Right hindlimb (tissue), 1 donor: ENCODE measurements around the gene SCARB1.

Experiments
- DNase-seq: peaks from one replicate; pipeline ENCODE4 v3.0.0-alpha.2; 2018

Gene SCARB1

DNA sequence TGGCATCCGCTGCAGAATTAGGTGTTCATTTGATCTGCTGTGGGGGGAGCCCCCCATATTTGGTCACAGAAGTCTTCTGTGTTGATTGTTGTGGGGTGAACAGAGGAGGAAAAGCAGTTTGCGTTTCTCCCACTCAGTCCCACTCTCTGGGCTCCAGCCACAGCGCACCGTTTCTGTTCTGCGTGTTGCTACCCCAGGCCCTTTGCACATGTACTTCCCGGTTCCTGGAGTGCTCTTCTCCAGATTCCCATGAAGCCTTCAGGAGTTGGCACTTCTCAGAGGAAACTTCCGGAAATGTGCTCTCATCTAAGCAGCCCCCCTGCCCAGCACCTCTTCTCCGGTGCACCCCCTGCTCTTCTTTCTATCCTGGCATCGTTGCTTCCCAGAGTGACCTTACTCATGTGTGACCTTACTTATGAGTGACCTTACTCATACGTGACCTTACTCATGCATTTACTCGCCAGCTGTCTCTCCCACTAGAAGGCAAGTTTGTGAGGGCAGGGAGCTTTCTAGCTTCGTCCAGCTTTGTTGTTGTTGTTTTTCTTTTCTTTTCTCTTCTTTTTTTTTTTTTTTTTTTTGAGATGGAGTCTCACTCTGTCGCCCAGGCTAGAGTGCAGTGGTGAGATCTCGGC is 93.7 kb downstream of the SCARB1 start:
- DNase-seq = no peak

DNA sequence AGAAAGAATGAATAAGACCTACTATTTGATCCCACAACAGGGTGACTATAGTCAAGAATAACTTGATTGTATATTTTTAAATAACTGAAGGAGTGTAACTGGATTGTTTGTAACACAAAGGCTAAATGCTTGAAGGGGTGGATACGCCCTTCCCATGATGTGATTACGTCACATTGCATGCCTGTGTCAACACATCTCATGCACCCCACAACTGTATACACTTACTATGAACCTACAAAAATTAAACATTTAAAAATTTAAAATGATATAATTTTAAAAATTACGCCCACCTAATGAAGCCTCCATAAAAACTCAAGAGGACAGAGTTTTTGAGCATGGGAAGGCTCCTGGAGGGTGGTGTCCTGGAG is 94.5 kb downstream of the SCARB1 start:
- no peak for DNase-seq

DNA sequence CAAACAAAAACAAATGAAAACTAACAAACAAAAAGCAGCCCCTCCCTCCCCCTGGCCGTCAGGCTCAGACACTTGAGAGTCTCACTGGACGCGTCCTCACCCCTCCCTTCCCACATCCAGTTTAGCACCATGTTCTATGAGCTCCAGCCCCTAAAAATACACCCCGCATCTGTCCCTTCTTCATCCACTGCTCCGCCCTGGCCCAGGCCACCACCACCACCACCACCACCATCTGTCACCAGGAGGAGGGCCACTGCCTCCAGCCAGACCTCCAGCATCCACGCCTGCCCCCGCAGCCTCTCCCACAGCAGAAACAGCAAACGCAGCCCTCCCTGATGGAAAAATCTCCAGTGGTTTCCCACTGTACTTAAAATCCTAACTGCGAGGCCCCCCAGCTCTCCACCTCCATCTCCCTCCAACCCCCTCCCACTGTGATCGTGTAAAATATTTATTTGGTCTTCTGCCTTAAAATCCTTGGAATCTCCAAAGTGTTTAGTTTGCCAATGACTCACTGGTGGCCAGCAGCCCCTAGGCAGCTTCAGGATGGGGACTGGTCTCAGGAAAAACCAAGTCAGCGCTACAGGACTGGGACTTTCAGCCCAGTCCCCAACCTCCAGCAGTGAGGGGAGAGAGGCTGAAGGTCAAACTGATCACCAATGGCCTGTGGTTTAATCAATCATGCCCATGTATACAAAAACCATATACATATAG is 95.1 kb downstream of the SCARB1 start:
- no peak for DNase-seq

DNA sequence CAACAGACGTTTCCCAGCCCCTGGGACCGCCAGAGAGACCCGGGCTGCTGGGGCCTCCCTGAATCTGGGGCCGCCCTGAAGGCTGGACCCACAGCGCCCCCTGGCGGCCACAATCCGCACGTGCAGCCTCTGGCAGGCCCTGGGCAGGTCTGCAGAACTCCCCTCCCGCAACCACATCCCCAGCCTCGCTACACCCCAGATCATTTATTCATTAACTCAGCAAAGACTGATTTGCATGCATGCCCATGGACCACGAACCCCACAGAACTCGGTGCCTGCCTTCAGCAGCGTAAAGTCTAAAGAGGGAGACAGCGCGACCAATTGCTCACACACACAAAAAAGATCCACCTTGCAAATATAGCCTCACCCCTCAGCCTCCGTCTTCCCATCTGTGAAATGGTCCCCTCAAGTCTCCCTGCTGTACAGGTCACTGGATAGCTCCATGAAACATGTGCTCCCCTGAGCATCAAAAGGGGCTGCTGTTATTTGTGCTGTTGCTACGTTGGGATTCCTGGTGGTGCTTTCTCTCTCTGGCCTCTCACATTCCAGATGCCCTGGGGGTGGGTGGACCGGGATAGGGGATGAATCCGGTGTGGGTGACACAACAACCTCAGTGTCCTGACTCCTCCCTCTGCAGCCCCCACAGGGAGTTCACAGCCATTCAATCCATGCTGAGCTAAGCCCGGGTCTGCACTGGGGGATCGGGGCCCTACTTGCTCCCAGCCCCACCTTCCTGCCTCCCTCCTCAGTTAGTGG is 96.4 kb downstream of the SCARB1 start:
- DNase-seq = peak; percentile 89

DNA sequence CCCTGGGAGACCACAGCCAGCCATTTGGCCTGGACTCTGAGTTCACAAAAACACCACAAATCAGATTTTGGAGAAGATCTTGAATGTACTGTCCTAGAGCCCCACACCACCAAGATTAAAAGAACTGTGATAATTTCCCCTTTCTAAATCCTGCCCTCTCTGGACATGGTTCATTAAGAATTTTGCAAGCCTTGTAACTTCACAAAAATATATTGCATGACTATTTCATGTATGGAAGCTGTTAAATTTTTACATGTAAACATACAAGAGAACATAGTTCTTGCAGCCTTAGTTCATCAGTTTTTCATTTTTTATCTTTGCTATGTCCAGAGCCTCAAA is 97.0 kb downstream of the SCARB1 start:
- no peak for DNase-seq

DNA sequence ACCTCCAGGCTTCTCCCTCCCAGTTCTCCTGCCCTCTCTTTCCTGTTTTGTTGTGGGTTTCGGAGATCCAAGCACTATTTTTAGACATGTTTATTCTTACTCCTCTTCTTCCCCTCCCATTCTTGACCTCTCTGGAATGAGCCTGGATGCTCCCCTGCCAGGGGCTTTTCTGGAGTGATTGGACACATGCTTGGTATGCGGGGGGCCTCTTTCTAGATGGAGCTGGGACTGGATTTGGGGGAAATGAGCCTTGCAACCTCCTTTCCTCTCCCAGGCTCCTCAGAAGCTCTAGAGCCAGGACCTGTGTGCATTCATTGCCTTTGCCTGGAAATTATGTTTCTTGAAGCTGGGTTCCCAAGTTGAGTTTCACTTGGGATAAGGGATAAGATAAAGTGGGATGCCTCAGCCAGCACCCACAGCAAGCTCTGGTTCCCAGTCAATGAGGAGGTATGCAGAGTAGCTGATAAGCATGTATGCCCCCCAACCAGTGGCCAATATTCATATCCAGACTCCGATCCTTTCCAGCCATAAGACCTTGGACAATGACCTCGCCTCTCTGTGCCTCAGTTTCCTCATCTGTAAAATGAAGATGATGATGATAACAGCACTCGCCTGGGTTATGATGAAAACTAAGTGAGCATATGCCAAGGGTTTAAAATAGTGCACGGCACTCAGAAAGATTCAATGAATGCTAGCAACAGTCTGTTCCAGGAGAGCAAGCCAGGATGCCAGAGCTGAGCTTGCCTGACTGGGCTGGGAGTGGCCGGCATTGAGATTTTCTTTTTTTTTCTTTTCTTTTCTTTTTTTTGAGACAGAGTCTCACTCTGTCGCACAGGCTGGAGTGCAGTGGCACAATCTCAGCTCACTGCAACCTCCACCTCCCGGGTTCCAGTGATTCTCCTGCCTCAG is 97.8 kb downstream of the SCARB1 start:
- DNase-seq = no peak

DNA sequence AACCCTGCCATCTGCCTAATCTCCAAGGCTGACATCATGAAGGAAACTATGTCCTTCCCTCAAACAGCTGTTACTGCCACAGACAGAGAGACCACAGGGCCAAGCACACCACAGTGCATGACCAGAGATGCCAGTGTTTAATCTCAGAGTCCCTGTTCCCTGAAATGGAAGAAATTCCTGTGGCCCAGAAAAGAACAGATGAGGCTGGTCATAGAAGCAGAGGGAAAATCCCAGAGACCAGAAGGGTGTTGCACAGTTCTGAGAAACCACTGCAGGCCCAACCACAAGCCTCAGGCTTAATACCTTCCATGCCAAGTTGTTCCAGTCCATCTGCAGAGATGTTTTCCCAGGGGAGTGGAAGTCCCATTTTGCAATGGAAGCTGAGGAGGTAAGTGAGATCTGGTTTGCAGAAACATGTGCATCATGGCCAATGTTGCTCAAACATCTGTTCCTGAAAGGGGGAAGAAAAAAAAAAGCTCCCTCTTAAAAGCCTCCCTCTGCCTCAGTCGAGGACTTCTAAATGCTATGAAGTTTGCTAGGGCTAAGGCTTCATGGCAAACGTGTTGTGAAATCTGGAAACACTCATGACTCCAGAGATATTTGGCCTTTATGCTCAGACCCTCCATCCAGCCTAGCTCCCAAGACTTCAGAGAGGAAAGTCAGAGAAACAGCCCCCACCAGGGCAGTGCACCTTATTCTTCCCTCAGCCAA is 98.6 kb downstream of the SCARB1 start:
- DNase-seq = peak; percentile 76

DNA sequence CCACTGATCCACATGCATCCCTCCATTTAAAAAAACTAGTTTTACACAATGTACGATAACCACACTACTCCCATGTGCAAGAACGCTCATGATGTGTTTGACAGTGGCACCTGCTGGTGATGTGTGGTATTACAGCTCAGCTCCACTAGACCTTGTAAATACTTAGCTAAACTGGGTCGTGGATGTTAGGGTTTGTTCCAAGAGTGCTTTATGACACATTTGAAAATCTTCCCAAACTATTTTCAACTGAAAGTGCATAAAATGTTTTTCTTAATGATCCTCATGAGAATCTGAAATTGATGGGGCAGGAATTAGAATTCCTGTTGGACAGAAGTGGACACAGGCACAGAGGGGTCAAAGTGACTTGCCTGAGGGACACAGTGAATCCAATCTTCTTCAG is 99.2 kb downstream of the SCARB1 start:
- no peak for DNase-seq

DNA sequence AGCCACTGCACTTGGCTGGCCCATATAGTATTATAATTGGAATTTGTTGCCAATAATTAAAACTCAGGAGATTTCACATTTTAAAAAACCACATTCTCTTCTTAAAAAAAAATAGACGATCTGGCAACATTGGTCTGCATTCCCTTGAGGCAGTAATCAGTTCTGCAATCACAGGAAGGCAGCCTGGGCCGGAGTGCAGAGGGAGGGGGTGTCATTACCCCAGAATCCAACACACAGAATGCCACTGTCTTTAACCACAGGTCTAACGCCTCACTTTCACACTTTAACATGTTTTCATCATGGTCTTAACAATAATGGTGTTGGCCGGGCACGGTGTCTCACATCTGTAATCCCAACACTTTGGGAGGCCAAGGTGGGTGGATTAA is 100.1 kb downstream of the SCARB1 start:
- no peak for DNase-seq

DNA sequence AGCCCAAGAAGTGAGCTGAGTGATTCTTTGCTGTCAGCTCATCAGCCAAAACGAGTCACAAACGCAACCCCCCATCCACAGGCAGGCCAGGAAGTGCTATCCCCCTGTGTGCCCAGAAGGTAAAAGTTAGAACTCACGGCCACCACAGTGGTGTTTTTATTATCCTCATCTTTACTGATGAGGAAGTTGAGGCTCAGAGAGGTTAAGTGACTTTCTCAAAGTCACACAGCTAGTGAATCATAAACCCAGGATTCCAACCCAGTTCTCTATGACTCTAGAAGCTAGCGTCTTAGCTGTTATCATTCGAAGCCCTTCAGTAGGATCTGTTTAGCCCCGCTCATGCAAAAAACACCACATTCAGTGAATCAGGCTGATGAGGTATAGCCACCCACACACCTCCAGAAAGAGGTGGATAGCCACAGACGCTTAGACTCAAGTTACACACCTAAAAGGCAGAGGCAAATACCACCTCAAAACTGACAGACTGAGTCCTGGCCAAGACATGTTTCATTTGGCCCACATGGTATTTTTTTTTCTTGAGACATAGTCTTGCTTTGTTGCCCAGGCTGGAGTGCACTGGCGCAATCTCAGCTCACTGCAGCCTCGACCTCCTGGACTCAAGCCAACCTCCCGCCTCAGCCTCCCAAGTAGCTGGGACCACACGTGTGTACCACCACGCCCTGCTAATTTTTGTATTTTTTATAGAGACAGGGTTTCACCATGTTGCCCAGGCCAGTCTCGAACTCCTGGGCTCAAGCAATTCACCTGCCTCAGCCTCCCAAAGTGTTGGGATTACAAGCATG is 100.7 kb downstream of the SCARB1 start:
- DNase-seq = no peak

DNA sequence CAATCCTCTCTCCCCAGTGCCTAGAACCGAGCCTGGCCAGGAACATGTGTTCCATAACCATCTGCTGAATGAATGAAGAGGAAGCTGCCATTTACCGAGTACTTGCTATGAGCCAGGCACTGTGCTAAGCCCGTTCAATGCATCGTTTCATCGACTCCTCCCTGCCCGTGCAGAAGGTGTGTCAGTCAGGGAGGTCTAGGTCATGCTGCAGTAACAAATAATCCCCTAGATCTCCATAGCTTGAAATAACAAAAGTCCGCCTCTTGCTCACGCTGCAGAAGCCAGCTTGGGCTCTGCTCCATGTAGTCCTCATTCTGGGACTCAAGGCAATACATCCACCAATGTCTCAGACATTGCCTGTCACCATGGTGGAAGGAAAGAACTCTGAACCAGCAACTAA is 101.3 kb downstream of the SCARB1 start:
- DNase-seq = no peak

DNA sequence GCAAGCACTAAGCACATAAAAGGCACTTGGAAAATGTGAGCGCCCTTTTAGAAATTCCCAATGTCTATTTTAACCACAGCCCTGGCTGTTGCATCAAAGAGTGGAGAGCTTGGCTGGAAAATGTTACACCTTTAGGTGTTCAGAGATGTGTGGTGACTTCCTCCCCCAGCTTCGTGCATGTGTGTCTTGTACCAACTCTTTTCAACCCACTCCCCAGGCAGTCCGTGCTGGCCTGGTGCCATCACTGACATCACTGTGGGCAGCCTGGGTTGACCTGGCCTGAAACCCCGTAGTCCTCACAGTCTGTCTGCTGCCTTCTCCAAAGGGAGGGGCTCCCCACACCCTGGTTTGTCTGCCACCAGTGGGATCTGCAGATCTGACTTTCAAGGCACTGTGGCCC is 101.8 kb downstream of the SCARB1 start:
- DNase-seq = peak; percentile 61

DNA sequence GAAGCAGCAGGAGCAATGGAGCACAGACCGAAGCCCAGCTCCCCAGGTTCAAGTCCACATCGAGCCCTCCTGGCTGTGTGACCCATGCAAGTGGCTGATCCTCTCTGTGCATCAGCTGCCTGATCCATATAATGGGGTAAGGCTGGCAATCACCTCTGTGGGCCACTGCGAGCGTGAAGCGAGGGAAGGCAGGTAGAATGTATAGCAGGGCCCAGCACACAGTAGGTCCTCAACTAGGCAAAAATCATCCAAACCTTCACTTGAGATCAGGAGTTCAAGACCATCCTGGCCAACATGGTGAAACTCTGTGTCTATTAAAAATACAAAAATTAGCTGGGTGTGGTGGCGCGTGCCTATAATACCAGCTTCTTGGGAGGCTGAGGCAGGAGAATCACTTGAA is 102.6 kb downstream of the SCARB1 start:
- DNase-seq = no peak

DNA sequence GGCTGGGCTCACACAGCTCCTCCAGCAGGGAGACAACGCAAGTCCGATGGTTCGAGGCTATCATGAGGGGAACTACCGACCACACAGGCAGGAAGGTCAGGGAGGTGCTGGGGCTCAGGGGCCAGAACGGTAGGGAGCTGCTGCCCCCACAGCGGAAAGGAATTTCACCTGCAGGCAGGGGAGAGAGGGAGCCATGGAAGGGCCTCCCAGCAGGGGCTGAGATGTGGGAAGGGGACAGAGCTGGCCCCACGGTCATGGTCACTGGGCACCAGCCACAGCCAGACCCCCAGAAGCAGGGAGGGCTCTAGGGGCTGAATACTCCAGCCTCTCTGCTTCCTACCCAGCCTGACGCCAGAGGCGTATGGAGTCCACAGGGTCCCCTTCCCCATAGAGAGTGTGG is 103.1 kb downstream of the SCARB1 start:
- DNase-seq = no peak

DNA sequence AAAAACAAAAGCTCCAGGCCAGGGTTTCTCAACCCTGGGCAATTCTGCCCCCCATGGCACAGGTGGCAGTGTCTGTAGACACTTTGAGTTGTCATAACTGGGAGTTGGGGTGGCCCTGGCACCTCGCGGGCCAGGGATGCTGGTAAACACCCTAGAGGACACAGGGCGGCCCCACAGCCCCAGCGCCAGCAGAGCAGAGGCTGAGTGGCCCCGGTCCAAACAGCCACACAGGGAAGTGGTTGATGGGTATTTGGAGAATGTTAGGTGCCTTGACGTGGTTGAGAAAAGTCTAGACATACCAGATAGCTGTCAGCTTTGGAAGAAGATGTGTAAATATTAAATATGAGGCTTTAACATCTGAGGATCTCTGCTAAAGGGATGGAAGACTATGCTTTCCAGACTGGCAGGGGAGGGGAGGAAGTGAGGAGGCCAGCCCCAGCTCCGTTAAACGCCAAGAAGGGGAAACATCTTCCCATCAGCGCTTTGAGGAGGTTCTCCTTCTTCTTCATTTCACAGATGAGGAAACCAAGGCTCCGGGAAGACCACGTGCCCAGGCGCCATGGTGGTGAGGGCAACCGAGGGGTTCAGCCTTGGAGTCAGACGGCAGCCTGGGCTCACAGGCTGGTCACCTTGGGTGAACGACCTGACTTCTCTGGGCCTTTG is 103.7 kb downstream of the SCARB1 start:
- DNase-seq = no peak

DNA sequence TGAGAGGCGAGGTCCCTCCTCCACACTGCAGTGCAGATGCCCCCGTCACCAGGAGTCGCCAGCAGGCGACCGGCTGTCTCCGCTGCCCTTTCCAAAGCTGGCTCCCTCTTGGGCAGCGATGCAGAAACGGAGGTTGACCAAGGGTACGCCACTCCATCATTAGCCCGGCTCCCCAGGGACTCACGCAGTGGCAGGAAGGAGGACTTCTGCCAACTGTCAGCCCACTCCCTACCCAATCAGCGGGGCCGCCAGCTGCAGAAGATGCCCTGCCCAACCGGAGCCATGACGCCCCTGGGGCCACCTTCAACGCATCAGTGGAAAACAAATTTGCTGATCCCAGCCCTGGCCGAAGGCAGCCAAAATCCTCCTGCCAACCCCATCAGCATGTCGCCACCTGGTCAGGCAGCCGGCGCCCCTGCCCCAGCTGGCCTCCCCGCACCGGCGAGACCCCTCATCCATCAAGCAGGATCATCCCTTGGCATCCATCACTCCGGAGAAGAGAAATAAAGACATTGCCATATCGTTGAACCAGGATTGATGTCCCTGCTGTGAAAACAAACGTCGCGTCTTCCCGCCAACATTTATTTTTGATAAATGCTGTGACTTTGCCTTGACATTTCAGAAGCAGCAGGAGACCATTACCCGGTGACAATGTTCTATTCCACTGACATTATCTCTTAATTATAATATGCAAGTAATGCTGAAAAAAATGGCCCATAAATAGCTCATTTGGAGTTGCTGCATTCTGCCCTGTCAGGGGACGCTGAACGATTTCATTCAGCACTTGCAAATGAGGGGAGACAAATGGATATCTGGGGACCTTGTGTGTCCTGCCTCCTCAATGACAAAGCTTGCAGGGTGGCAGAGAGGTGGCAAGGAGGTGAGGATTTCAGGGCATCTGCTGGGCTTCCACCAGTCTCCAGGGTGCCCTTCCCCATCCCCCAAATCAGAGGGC is 105.1 kb downstream of the SCARB1 start:
- DNase-seq = no peak

DNA sequence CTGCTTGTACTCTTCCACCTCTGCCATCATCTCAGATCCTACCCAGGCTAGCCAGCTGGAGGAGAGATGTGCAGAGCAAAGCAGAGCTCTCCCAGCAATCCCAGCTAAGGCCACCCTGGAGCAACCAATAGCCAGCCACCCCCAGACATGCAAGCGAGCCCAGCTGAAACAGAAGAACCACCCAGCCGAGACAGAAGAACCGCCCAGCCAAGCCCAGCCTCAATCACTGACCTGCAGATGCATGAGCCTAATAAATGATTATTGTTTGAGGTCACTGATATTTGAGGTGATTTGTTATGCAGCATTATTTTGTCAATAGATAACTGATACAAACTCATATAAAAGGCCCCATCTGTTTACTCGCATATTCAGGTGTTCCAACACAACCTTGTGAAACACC is 106.3 kb downstream of the SCARB1 start:
- DNase-seq = no peak

DNA sequence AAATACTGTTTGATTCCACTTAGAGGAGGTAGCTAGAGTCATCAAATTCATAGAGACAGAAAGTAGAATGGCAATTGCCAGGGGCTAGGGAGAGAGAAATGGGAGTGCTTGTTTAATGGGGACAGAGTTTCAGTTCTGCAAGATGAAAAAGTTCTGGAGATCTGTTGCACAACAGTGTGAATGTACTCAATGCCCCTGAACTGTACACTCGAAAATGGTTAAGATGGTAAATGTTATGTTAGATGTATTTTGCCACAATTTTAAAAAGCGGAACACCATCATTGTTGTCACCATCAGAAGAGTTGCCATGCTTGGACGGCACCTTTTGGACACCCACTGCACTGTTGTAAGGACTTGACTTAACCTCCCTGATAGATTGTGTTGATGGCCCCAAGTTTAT is 106.9 kb downstream of the SCARB1 start:
- DNase-seq = no peak

DNA sequence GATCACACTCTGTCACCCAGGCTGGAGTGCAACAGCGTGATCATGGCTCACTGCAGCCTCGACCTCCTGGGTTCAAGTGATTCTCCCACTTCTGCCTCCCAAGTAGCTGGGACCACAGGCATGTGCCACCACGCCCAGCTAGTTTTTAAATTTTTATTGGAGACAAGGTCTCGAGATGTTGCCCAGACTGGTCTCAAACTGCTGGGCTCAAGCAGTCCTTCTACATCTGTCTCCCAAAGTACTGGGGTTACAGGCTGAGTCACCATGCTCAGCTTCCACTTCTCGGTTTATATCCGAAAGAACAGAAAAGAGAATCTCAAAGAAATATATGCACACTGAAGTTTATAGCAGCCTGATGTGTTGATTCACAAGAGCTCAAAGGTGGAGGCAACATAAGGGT is 107.5 kb downstream of the SCARB1 start:
- DNase-seq = no peak

DNA sequence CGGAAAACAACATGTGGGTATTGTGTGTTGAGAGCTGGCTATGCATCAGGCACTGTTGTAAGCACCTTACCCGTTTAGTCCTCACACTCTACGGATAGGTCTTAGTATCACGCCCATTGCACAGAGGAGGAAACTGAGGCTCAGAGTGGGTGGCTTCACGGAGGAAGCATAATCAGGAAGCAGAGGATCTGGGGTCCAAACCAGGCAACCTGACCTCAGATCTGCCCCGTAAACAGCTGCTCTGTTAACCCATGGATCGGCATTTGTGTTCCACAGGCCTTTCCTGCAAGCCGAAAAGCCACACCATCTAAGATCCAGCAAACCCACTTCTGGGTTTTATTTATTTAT is 107.9 kb downstream of the SCARB1 start:
- no peak for DNase-seq
